Tibial nerve (tissue), 4 donors: Measurements from ENCODE around the gene TUBGCP2. TPM values are rescaled to one million over a fixed set of nuclear protein-coding genes. Genes with fewer than 3 reads are reported as not detected.
"Not testable (repeated sequence)": the region's sequence is repeated elsewhere in the genome, so short reads cannot be mapped to it uniquely, and the experiment has no call there.

ENCODE experiments used
- DNase-seq, 2 donors: peaks; one replicate each; pipeline ENCODE4 v3.0.0-alpha.2; 2019; ENCODE audit warnings: low spot score in 2 of 2
- H3K27ac ChIP-seq, 4 donors: fragments of 200-600 bp; sonication (generic) in 3 of 4; one replicate each; pipeline ENCODE4 v1.5.1; 2017 to 2019; ENCODE audit warnings: mild to moderate bottlenecking in 1 of 4
- H3K27me3 ChIP-seq, 2 donors: fragments of 200-600 bp; sonication (generic) in 1 of 2; one replicate each; pipeline versions ENCODE4 v1.5.1 to v1.6.0; 2017 to 2019
- H3K36me3 ChIP-seq, 3 donors: fragments of 200-600 bp; sonication (generic); one replicate each; pipeline ENCODE4 v1.5.1; 2018 to 2019
- H3K4me1 ChIP-seq, 4 donors: fragments of 200-600 bp; sonication (generic) in 3 of 4; one replicate each; pipeline ENCODE4 v1.5.1; 2017 to 2019
- H3K4me3 ChIP-seq, 4 donors: fragments of 200-600 bp; sonication (generic) in 3 of 4; one replicate each; pipeline ENCODE4 v1.5.1; 2017 to 2019; ENCODE audit warnings: mild to moderate bottlenecking in 1 of 4, moderate library complexity in 1 of 4
- H3K9me3 ChIP-seq, 4 donors: fragments of 200-600 bp; sonication (generic) in 3 of 4; one replicate each; pipeline ENCODE4 v1.5.1; 2017 to 2019
- CTCF ChIP-seq, 5 experiments: fragments of 200-600 bp in 3 of 5; fragments of 450-650 bp in 2 of 5; sonication (generic) in 3 of 5; IDR thresholded peaks; one replicate each; pipeline ENCODE4 v1.5.1; 2016 to 2019; ENCODE audit warnings: antibody characterized with exemption in 5 of 5, mild to moderate bottlenecking in 3 of 5, moderate library complexity in 2 of 5
- EP300 ChIP-seq, 2 donors: sonication (generic); formaldehyde crosslinking; IDR thresholded peaks; one replicate each; pipeline ENCODE4 v1.6.1; 2017; ENCODE audit warnings: antibody characterized with exemption in 2 of 2, mild to moderate bottlenecking in 1 of 2
- POLR2A ChIP-seq, 2 donors: fragments of 450-650 bp; IDR thresholded peaks; one replicate each; pipeline ENCODE4 v1.6.1; 2017; ENCODE audit warnings: antibody characterized with exemption in 2 of 2, mild to moderate bottlenecking in 2 of 2, moderate library complexity in 2 of 2
- WGBS, 2 donors: methylation state at CpG; one replicate each; pipeline ENCODE4 v1.1.5; 2018; 5-methylcytosine and 5-hydroxymethylcytosine counted together
- total RNA-seq, 4 donors: library from RNA; depleted of rRNA; stranded (reverse); fragments of >200 nt; gene quantifications; one replicate each; pipeline ENCODE4 v1.1.0, GENCODE V29; 2016

Gene TUBGCP2
- total RNA-seq, 4 donors from 2014 or later, result 35.8 to 73.5 (median 45.7) TPM

GRCh38 chr10:133235265-133235855 is 73.3 kb downstream of the TUBGCP2 start:
- peaks cover 0 to 94% of the 10 kb centered on the region in 2 donors for H3K27me3 ChIP-seq

GRCh38 chr10:133234796-133235195 is 73.9 kb downstream of the TUBGCP2 start:
- not testable (repeated sequence) for H3K4me3 ChIP-seq, H3K9me3 ChIP-seq, DNase-seq, H3K36me3 ChIP-seq, H3K27ac ChIP-seq
- Histone ChIP-seq H3K4me1 (peaks cover 0 to 45% (median 17%) of the 10 kb centered on the region in 4 donors), H3K27me3 (peaks cover 0 to 90% of the 10 kb centered on the region in 2 donors)
- 41 to 55% methylated on average over 10 of the region's 10 CpGs for WGBS, 2 donors

More at GRCh38 chr10:133235265-133235855, 73.3 kb downstream of the TUBGCP2 start:
- Histone ChIP-seq H3K9me3 (peaks cover 0 to 6% (median 0%) of the 10 kb centered on the region in 4 donors), H3K4me1 (peaks cover 0 to 44% (median 16%) of the 10 kb centered on the region in 4 donors), H3K4me3 (peak overlapping the region in 2 of 4 donors; percentile 26 to 46), H3K27ac (peak overlapping the region in 3 of 4 donors; percentile 53 to 68 (median 58)), H3K36me3 (no peaks in the 10 kb centered on the region)
- TF ChIP-seq CTCF (IDR thresholded peaks at IDR 0.05), result no peak
- TF ChIP-seq POLR2A (IDR thresholded peaks at IDR 0.05), result peak in 1 of 2 donors; percentile 20
- TF ChIP-seq EP300 (IDR thresholded peaks at IDR 0.05), result no peak
- 1 to 4% methylated on average over 36 to 43 of the region's 48 CpGs for WGBS, 2 donors
- DNase-seq, result no peak

GRCh38 chr10:133231946-133232574 is 76.6 kb downstream of the TUBGCP2 start:
- Histone ChIP-seq H3K36me3 (no peaks in the 10 kb centered on the region), H3K9me3 (peaks cover 0 to 6% (median 0%) of the 10 kb centered on the region in 4 donors), H3K27ac (no peak overlapping the region), H3K4me3 (no peak overlapping the region), H3K4me1 (peaks cover 0 to 38% (median 11%) of the 10 kb centered on the region in 4 donors), H3K27me3 (peaks cover 0 to 89% of the 10 kb centered on the region in 2 donors)
- TF ChIP-seq POLR2A (IDR thresholded peaks at IDR 0.05) (no peak), CTCF (IDR thresholded peaks at IDR 0.05) (no peak), EP300 (IDR thresholded peaks at IDR 0.05) (no peak)
- no peak for DNase-seq
- WGBS, 2 donors, result 48% methylated on average over 11 of the region's 11 CpGs

- no peak overlapping the region for H3K27ac ChIP-seq
- peaks cover 0 to 89% of the 10 kb centered on the region in 2 donors for H3K27me3 ChIP-seq
- WGBS, 2 donors, result 8 to 32% methylated on average over 22 to 40 of the region's 44 CpGs
- no peaks in the 10 kb centered on the region for H3K36me3 ChIP-seq
- no peak overlapping the region for H3K4me3 ChIP-seq
- peaks cover 0 to 6% (median 0%) of the 10 kb centered on the region in 4 donors for H3K9me3 ChIP-seq
- no peak for DNase-seq
- TF ChIP-seq EP300 (IDR thresholded peaks at IDR 0.05), result no peak
- no peak for TF ChIP-seq POLR2A (IDR thresholded peaks at IDR 0.05)
- no peak for TF ChIP-seq CTCF (IDR thresholded peaks at IDR 0.05)
- peaks cover 0 to 32% (median 6%) of the 10 kb centered on the region in 4 donors for H3K4me1 ChIP-seq
These were observed 77.3 kb downstream of the TUBGCP2 start for GRCh38 chr10:133231244-133231945.

- H3K27me3 ChIP-seq, result peaks cover 0 to 89% of the 10 kb centered on the region in 2 donors
- 1% methylated on average over 29 to 54 of the region's 122 CpGs for WGBS, 2 donors
These were observed 78.1 kb downstream of the TUBGCP2 start for GRCh38 chr10:133230387-133231195.

More at GRCh38 chr10:133230387-133231195, 78.1 kb downstream of the TUBGCP2 start:
- DNase-seq, result no peak
- H3K9me3 ChIP-seq, result peaks cover 0 to 6% (median 0%) of the 10 kb centered on the region in 4 donors
- H3K27ac ChIP-seq, result no peak overlapping the region
- H3K36me3 ChIP-seq, result no peaks in the 10 kb centered on the region
- H3K4me1 ChIP-seq, result peaks cover 0 to 25% (median 4%) of the 10 kb centered on the region in 4 donors
- H3K4me3 ChIP-seq, result peak overlapping the region in 1 of 4 donors; percentile 29
- TF ChIP-seq POLR2A (IDR thresholded peaks at IDR 0.05) (no peak), EP300 (IDR thresholded peaks at IDR 0.05) (no peak), CTCF (IDR thresholded peaks at IDR 0.05) (no peak)
